ENCODE results near the gene DNAL1. TPM values are rescaled to one million over a fixed set of nuclear protein-coding genes. Genes with fewer than 3 reads are reported as not detected.

Gene DNAL1
- total RNA-seq, 5 donors from 2014 or later (not counting 1 experiment from before 2014, with no cell fraction given), result 5.5 to 7.2 (median 6.2) TPM

- Mint-ChIP-seq H3K9me3 (no peaks in the 10 kb centered on the region), H3K4me3 (no peak overlapping the region), H3K36me3 (peaks cover 41% of the 10 kb centered on the region), H3K27ac (peak overlapping the region; percentile 8 to 60), H3K27me3 (no peaks in the 10 kb centered on the region), H3K4me1 (peaks cover 0 to 15% (median 11%) of the 10 kb centered on the region in 3 donors)
- no peak overlapping the region for H3K4me3 ChIP-seq (ENCODE audit: control insufficient read depth in 1 of 2, extremely low read depth in 1 of 2, low read length in 1 of 2)
- H3K27ac ChIP-seq (ENCODE audit: low read length), result no peak overlapping the region
- ATAC-seq (replicated peaks in 1 of 4) (no peak), DNase-seq (no peak)
- H3K27me3 ChIP-seq (replicated peaks in 1 of 2; ENCODE audit: control insufficient read depth in 2 of 2, extremely low read depth in 1 of 2, insufficient read depth in 2 of 2, low read length in 1 of 2), result peaks cover 0 to 2% of the 10 kb centered on the region in 2 experiments
- WGBS (ENCODE audit: insufficient coverage), result 99% methylated on average over 10 of the region's 10 CpGs
- peaks cover 0 to 10% of the 10 kb centered on the region in 2 experiments for H3K4me1 ChIP-seq (ENCODE audit: control insufficient read depth in 1 of 2, extremely low read depth in 1 of 2, insufficient read depth in 2 of 2, low read length in 2 of 2)
- H3K36me3 ChIP-seq (ENCODE audit: control insufficient read depth in 2 of 2, extremely low read depth in 1 of 2, insufficient read depth in 1 of 2, low read length in 1 of 2), result peaks cover 40 to 97% of the 10 kb centered on the region in 2 donors
- ChIA-PET CTCF (interaction anchor here in 1 of 2 donors (0.6 kb wide), 1 partner anchor 214 kb away, joined by 3 read pairs; no protein-coding TSS in a partner anchor), POLR2A (interaction anchor here (0.5 to 0.6 kb wide), 2 partner anchors 92 to 108 kb away, joined by 3 read pairs; no protein-coding TSS in a partner anchor)
- no peaks in the 10 kb centered on the region for H3K9me3 ChIP-seq
Observed at GRCh38 chr14:73722581-73722980, 77.8 kb downstream of the DNAL1 start.

GRCh38 chr14:73723406-73723796, 78.6 kb downstream of the DNAL1 start:
- peaks cover under 1 to 19% (median 11%) of the 10 kb centered on the region in 3 donors for H3K4me1 Mint-ChIP-seq
- no peaks in the 10 kb centered on the region for H3K27me3 Mint-ChIP-seq
- peak overlapping the region; percentile 72 to 84 for H3K27ac Mint-ChIP-seq
- Histone ChIP-seq H3K9me3 (no peaks in the 10 kb centered on the region), H3K4me1 (ENCODE audit: control insufficient read depth in 1 of 2, extremely low read depth in 1 of 2, insufficient read depth in 2 of 2, low read length in 2 of 2) (peaks cover 0 to 13% of the 10 kb centered on the region in 2 experiments), H3K27ac (ENCODE audit: low read length) (peak overlapping the region; percentile 46), H3K27me3 (replicated peaks in 1 of 2; ENCODE audit: control insufficient read depth in 2 of 2, extremely low read depth in 1 of 2, insufficient read depth in 2 of 2, low read length in 1 of 2) (no peaks in the 10 kb centered on the region), H3K4me3 (ENCODE audit: control insufficient read depth in 1 of 2, extremely low read depth in 1 of 2, low read length in 1 of 2) (no peak overlapping the region), H3K36me3 (ENCODE audit: control insufficient read depth in 2 of 2, extremely low read depth in 1 of 2, insufficient read depth in 1 of 2, low read length in 1 of 2) (peaks cover 40 to 96% of the 10 kb centered on the region in 2 donors)
- ATAC-seq (replicated peaks in 1 of 4), result peak in 1 of 4 experiments; percentile 51
- H3K36me3 Mint-ChIP-seq, result peaks cover 43% of the 10 kb centered on the region
- ChIA-PET POLR2A (interaction anchor here in 1 of 2 donors (0.6 kb wide), 1 partner anchor 255 kb away, joined by 4 read pairs; no protein-coding TSS in a partner anchor), CTCF (interaction anchor here in 1 of 2 donors (0.9 to 1.2 kb wide), 3 partner anchors 10 to 102 kb away, joined by 3 to 5 read pairs (median 3); no protein-coding TSS in a partner anchor)
- 62% methylated on average over 6 of the region's 7 CpGs for WGBS (ENCODE audit: insufficient coverage)
- no peak overlapping the region for H3K4me3 Mint-ChIP-seq
- no peak for DNase-seq
- H3K9me3 Mint-ChIP-seq, result no peaks in the 10 kb centered on the region

- H3K36me3 Mint-ChIP-seq, result peaks cover 49% of the 10 kb centered on the region
Observed at GRCh38 chr14:73723797-73724661, 79.2 kb downstream of the DNAL1 start.

GRCh38 chr14:73724696-73725095, 79.9 kb downstream of the DNAL1 start:
- H3K27ac ChIP-seq (ENCODE audit: low read length), result peak overlapping the region; percentile 38
- Mint-ChIP-seq H3K9me3 (no peaks in the 10 kb centered on the region), H3K4me1 (peaks cover 6 to 27% (median 22%) of the 10 kb centered on the region in 3 donors), H3K27me3 (no peaks in the 10 kb centered on the region), H3K4me3 (no peak overlapping the region), H3K27ac (peak overlapping the region; percentile 72 to 84), H3K36me3 (peaks cover 50% of the 10 kb centered on the region)
- H3K27me3 ChIP-seq (replicated peaks in 1 of 2; ENCODE audit: control insufficient read depth in 2 of 2, extremely low read depth in 1 of 2, insufficient read depth in 2 of 2, low read length in 1 of 2), result no peaks in the 10 kb centered on the region
- no peak for ATAC-seq (replicated peaks in 1 of 4)
- CTCF ChIA-PET, result interaction anchor here in 1 of 2 donors (1.2 kb wide), 1 partner anchor 17 kb away, joined by 3 read pairs; no protein-coding TSS in a partner anchor
- H3K9me3 ChIP-seq, result no peaks in the 10 kb centered on the region
- DNase-seq, result no peak
- peaks cover 34 to 98% of the 10 kb centered on the region in 2 donors for H3K36me3 ChIP-seq (ENCODE audit: control insufficient read depth in 2 of 2, extremely low read depth in 1 of 2, insufficient read depth in 1 of 2, low read length in 1 of 2)
- POLR2A ChIA-PET, result no interaction called here
- no peak overlapping the region for H3K4me3 ChIP-seq (ENCODE audit: control insufficient read depth in 1 of 2, extremely low read depth in 1 of 2, low read length in 1 of 2)
- whole genome bisulfite sequencing (ENCODE audit: insufficient coverage), result 100% methylated on average over 1 of the region's 2 CpGs
- peaks cover 0 to 20% of the 10 kb centered on the region in 2 experiments for H3K4me1 ChIP-seq (ENCODE audit: control insufficient read depth in 1 of 2, extremely low read depth in 1 of 2, insufficient read depth in 2 of 2, low read length in 2 of 2)

More at GRCh38 chr14:73723797-73724661, 79.2 kb downstream of the DNAL1 start:
- Mint-ChIP-seq H3K27ac (peak overlapping the region; percentile 72 to 84), H3K27me3 (no peaks in the 10 kb centered on the region), H3K9me3 (no peaks in the 10 kb centered on the region), H3K4me1 (peaks cover 6 to 25% (median 18%) of the 10 kb centered on the region in 3 donors), H3K4me3 (no peak overlapping the region)
- ChIA-PET POLR2A (interaction anchor here in 1 of 2 donors (0.6 kb wide), 1 partner anchor 255 kb away, joined by 4 read pairs; no protein-coding TSS in a partner anchor), CTCF (interaction anchor here in 1 of 2 donors (0.9 to 1.2 kb wide), 3 partner anchors 11 to 101 kb away, joined by 3 to 5 read pairs (median 3); no protein-coding TSS in a partner anchor)
- Histone ChIP-seq H3K4me3 (ENCODE audit: control insufficient read depth in 1 of 2, extremely low read depth in 1 of 2, low read length in 1 of 2) (no peak overlapping the region), H3K4me1 (ENCODE audit: control insufficient read depth in 1 of 2, extremely low read depth in 1 of 2, insufficient read depth in 2 of 2, low read length in 2 of 2) (peaks cover 0 to 19% of the 10 kb centered on the region in 2 experiments), H3K9me3 (no peaks in the 10 kb centered on the region), H3K36me3 (ENCODE audit: control insufficient read depth in 2 of 2, extremely low read depth in 1 of 2, insufficient read depth in 1 of 2, low read length in 1 of 2) (peaks cover 37 to 98% of the 10 kb centered on the region in 2 donors), H3K27ac (ENCODE audit: low read length) (peak overlapping the region; percentile 46), H3K27me3 (replicated peaks in 1 of 2; ENCODE audit: control insufficient read depth in 2 of 2, extremely low read depth in 1 of 2, insufficient read depth in 2 of 2, low read length in 1 of 2) (no peaks in the 10 kb centered on the region)
- no peak for DNase-seq
- ATAC-seq (replicated peaks in 1 of 4), result no peak
- WGBS (ENCODE audit: insufficient coverage), result 85% methylated on average over 8 of the region's 12 CpGs

GRCh38 chr14:73725116-73726024, 80.6 kb downstream of the DNAL1 start:
- ChIA-PET POLR2A (interaction anchor here in 1 of 2 donors (0.6 kb wide), 1 partner anchor 175 kb away, joined by 3 read pairs; no protein-coding TSS in a partner anchor), CTCF (interaction anchor here in 1 of 2 donors (1.2 kb wide), 1 partner anchor 16 kb away, joined by 3 read pairs; no protein-coding TSS in a partner anchor)
- 66% methylated on average over 4 of the region's 8 CpGs for WGBS (ENCODE audit: insufficient coverage)
- Histone ChIP-seq H3K4me1 (ENCODE audit: control insufficient read depth in 1 of 2, extremely low read depth in 1 of 2, insufficient read depth in 2 of 2, low read length in 2 of 2) (peaks cover 0 to 20% of the 10 kb centered on the region in 2 experiments), H3K9me3 (no peaks in the 10 kb centered on the region), H3K27me3 (replicated peaks in 1 of 2; ENCODE audit: control insufficient read depth in 2 of 2, extremely low read depth in 1 of 2, insufficient read depth in 2 of 2, low read length in 1 of 2) (no peaks in the 10 kb centered on the region), H3K4me3 (ENCODE audit: control insufficient read depth in 1 of 2, extremely low read depth in 1 of 2, low read length in 1 of 2) (no peak overlapping the region), H3K27ac (ENCODE audit: low read length) (no peak overlapping the region), H3K36me3 (ENCODE audit: control insufficient read depth in 2 of 2, extremely low read depth in 1 of 2, insufficient read depth in 1 of 2, low read length in 1 of 2) (peaks cover 33 to 99% of the 10 kb centered on the region in 2 donors)
- Mint-ChIP-seq H3K9me3 (no peaks in the 10 kb centered on the region), H3K27ac (peak overlapping the region; percentile 16 to 69), H3K4me1 (peaks cover 6 to 27% (median 22%) of the 10 kb centered on the region in 3 donors), H3K4me3 (no peak overlapping the region), H3K36me3 (peaks cover 52% of the 10 kb centered on the region), H3K27me3 (no peaks in the 10 kb centered on the region)
- ATAC-seq (replicated peaks in 1 of 4) (no peak), DNase-seq (no peak)

Measured in T-cell (primary cell).